Measurements from ENCODE around the gene UNC5C. TPM values are rescaled to one million over a fixed set of nuclear protein-coding genes. Genes with fewer than 3 reads are reported as not detected.
"Not testable (repeated sequence)": the region's sequence is repeated elsewhere in the genome, so short reads cannot be mapped to it uniquely, and the experiment has no call there.

UNC5C gene
- total and polyA plus RNA-seq, 10 donors = 0.43 to 15.7 (median 7.8) TPM

GRCh38 chr4:95142932-95143331, 405.8 kb downstream of the UNC5C start:
- no peak for DNase-seq
- WGBS, 5 donors = 81 to 90% (median 86%) methylated on average over 4 of the region's 4 CpGs
- no peaks in the 10 kb centered on the region for H3K27me3 ChIP-seq (replicated peaks in 1 of 7)

GRCh38 chr4:95141361-95141760, 407.4 kb downstream of the UNC5C start:
- DNase-seq = no peak
- Histone ChIP-seq H3K9me3 (peaks cover 0 to 7% (median 0%) of the 10 kb centered on the region in 8 donors), H3K4me3 (no peak overlapping the region), H3K4me1 (no peaks in the 10 kb centered on the region), H3K27me3 (replicated peaks in 1 of 7) (no peaks in the 10 kb centered on the region), H3K36me3 (no peaks in the 10 kb centered on the region), H3K27ac (no peak overlapping the region)
- intact Hi-C loops (cut with DNase I; ENCODE audit: low total_unique reads) = no loop called here
- WGBS, 5 donors = 65 to 76% (median 72%) methylated on average over 5 of the region's 5 CpGs
- TF ChIP-seq POLR2A (IDR thresholded peaks at IDR 0.05) = no peak
- no peak for TF ChIP-seq POLR2AphosphoS5 (IDR thresholded peaks at IDR 0.05)
- TF ChIP-seq CTCF (IDR thresholded peaks at IDR 0.05 in 8 of 11, conservative IDR thresholded peaks at IDR 0.05 in 3 of 11) = no peak

More at GRCh38 chr4:95142932-95143331, 405.8 kb downstream of the UNC5C start:
- Histone ChIP-seq H3K36me3 (no peaks in the 10 kb centered on the region), H3K9me3 (peaks cover 0 to 7% (median 0%) of the 10 kb centered on the region in 8 donors), H3K4me1 (no peaks in the 10 kb centered on the region), H3K4me3 (no peak overlapping the region), H3K27ac (no peak overlapping the region)
- TF ChIP-seq POLR2AphosphoS5 (IDR thresholded peaks at IDR 0.05) (no peak), POLR2A (IDR thresholded peaks at IDR 0.05) (no peak), CTCF (IDR thresholded peaks at IDR 0.05 in 8 of 11, conservative IDR thresholded peaks at IDR 0.05 in 3 of 11) (no peak)
- intact Hi-C loops (cut with DNase I; ENCODE audit: low total_unique reads) = no loop called here

GRCh38 chr4:95139424-95139823, 409.3 kb downstream of the UNC5C start:
- H3K4me1 ChIP-seq; H3K9me3 ChIP-seq; DNase-seq; H3K4me3 ChIP-seq; H3K27ac ChIP-seq; H3K27me3 ChIP-seq (replicated peaks in 1 of 7); intact Hi-C loops (cut with DNase I; ENCODE audit: low total_unique reads); H3K36me3 ChIP-seq: not testable (repeated sequence)
- 92 to 96% (median 94%) methylated on average over 11 to 14 of the region's 14 CpGs for WGBS, 5 donors

GRCh38 chr4:95134016-95134415, 414.8 kb downstream of the UNC5C start:
- DNase-seq; H3K27me3 ChIP-seq (replicated peaks in 1 of 7); H3K36me3 ChIP-seq; intact Hi-C loops (cut with DNase I; ENCODE audit: low total_unique reads); H3K4me3 ChIP-seq; H3K4me1 ChIP-seq; H3K27ac ChIP-seq; H3K9me3 ChIP-seq: not testable (repeated sequence)
- 91 to 98% (median 98%) methylated on average over 4 of the region's 4 CpGs for WGBS, 5 donors

GRCh38 chr4:95129821-95130311, 418.9 kb downstream of the UNC5C start:
- Histone ChIP-seq H3K27me3 (replicated peaks in 1 of 7) (no peaks in the 10 kb centered on the region), H3K36me3 (no peaks in the 10 kb centered on the region), H3K4me1 (peaks cover 0 to 6% (median 0%) of the 10 kb centered on the region in 6 donors), H3K9me3 (peaks cover 0 to 5% (median 2%) of the 10 kb centered on the region in 8 donors), H3K27ac (no peak overlapping the region), H3K4me3 (no peak overlapping the region)
- intact Hi-C loops (cut with DNase I; ENCODE audit: low total_unique reads) = no loop called here
- WGBS, 5 donors = 24 to 35% (median 32%) methylated on average over 7 of the region's 7 CpGs
- TF ChIP-seq CTCF (IDR thresholded peaks at IDR 0.05 in 8 of 11, conservative IDR thresholded peaks at IDR 0.05 in 3 of 11) = no peak
- TF ChIP-seq POLR2AphosphoS5 (IDR thresholded peaks at IDR 0.05) = no peak
- TF ChIP-seq POLR2A (IDR thresholded peaks at IDR 0.05) = no peak
- no peak for DNase-seq

All from spleen (tissue), 11 donors.